Activated CD4-positive, alpha-beta memory T cell treated with anti-CD3 and anti-CD28 coated beads for 36 hours (primary cell): ENCODE measurements around the gene IFT88. TPM values are rescaled to one million over a fixed set of nuclear protein-coding genes. Genes with fewer than 3 reads are reported as not detected.

Experiments used
- CTCF ChIA-PET: fragments of 350-600 bp; sonication (Branson Sonifier 250); formaldehyde crosslinking; loops from one replicate; lab custom pipeline; 2021; ENCODE audit warnings: antibody characterized with exemption, inconsistent platforms; lab: Charles Lee
- POLR2A ChIA-PET: fragments of 350-600 bp; sonication (Branson Sonifier 250); formaldehyde crosslinking; loops from one replicate; lab custom pipeline; 2021; ENCODE audit warnings: antibody characterized with exemption; lab: Charles Lee
- DNase-seq: peaks from one replicate; pipeline ENCODE4 v3.0.0-alpha.2; 2020
- H3K27ac Mint-ChIP-seq: one replicate; pipeline ENCODE4 v1.8.0; 2021; ENCODE audit warnings: mixed read lengths
- H3K27me3 Mint-ChIP-seq: one replicate; pipeline ENCODE4 v1.8.0; 2021; ENCODE audit warnings: mixed read lengths
- H3K36me3 Mint-ChIP-seq: one replicate; pipeline ENCODE4 v1.8.0; 2021; ENCODE audit warnings: mixed read lengths
- H3K4me1 Mint-ChIP-seq: one replicate; pipeline ENCODE4 v1.8.0; 2021; ENCODE audit warnings: low read depth, mixed read lengths
- H3K4me3 Mint-ChIP-seq: one replicate; pipeline ENCODE4 v1.8.0; 2021; ENCODE audit warnings: mild to moderate bottlenecking, mixed read lengths
- H3K9me3 Mint-ChIP-seq: one replicate; pipeline ENCODE4 v1.8.0; 2021; ENCODE audit warnings: mixed read lengths
- intact Hi-C: fragments of 100-400 bp; cut with micrococcal nuclease; formaldehyde crosslinking; loops from one replicate; pipeline ENCODE4 v1.15.1; 2023
- total RNA-seq, 2 experiments: library from RNA; stranded (reverse); gene quantifications; one replicate each; pipeline ENCODE4 v1.2.3, GENCODE V29; 2021

Gene IFT88
- total RNA-seq, 2 experiments from 2014 or later, result 4.7 to 5.3 TPM

DNA sequence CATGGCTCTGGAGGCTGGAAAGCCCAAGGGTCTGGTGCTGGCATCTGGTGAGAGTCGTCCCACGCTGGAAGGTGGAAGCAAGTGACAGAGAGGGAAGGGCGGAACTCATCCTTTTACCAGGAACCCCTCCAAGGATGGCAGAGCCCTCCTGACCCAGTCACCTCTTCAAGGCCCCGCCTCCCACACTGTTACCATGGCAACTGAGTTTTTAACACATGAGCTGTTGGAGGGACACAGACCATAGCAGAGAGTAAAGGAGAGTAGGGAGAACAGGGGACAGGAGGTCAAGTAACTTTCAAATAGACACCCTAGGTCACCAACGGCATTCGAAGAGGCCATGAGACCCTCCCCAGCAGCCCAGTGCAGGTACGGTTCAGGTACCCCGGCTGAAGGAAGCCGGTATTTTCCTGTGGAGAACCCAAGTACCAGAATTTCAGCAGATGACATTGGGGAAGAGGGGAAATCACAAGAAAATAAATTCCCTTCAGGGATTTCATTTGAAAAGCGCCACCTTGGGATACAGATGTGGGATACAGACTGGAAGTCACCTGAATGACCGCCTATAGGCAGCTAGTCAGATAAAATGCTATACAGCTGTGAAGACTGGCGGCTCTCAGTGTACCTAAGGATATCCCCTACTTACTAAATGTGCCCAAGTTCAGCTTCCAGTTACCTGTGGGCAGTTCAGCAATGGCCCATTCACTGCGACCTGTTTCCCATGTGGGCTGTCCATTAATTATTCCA is 144.5 kb downstream of the IFT88 start:
- no peak for DNase-seq
- Mint-ChIP-seq H3K9me3 (no peaks in the 10 kb centered on the region), H3K4me3 (no peak overlapping the region), H3K4me1 (peaks cover 6% of the 10 kb centered on the region), H3K27me3 (peaks cover 10% of the 10 kb centered on the region), H3K36me3 (no peaks in the 10 kb centered on the region), H3K27ac (no peak overlapping the region)
- CTCF ChIA-PET, result interaction anchor here (0.6 to 2.2 kb wide), 16 partner anchors 8 to 514 kb away, joined by 3 to 7 read pairs (median 3); partner anchors contain the start of gene IL17D
- intact Hi-C loops, result loop anchor here (1.0 to 2.0 kb wide), 3 partner anchors 117 to 529 kb away; no protein-coding TSS in a partner anchor
- POLR2A ChIA-PET, result interaction anchor here (0.6 kb wide), 1 partner anchor 11 kb away, joined by 3 read pairs; no protein-coding TSS in a partner anchor

DNA sequence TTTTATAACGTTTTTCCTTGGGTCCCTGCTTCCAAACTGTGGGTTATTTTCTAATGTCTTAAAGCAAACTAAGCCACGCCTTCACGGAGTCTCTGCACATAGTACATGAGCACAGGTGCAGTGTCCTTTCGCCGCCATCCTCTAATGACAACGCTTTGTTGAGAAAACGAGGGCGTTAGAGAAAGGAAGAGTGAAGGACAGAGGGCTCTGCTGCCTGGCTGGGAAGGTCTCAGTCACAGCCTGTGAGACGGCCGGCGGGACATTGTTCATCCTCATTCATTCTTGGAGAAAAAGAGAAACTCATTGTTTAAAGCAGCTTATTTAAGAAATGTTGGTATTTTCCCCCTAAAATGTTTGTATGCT is 146.0 kb downstream of the IFT88 start:
- Mint-ChIP-seq H3K27me3 (peaks cover 10% of the 10 kb centered on the region), H3K9me3 (no peaks in the 10 kb centered on the region), H3K27ac (no peak overlapping the region), H3K4me1 (peaks cover 6% of the 10 kb centered on the region), H3K36me3 (no peaks in the 10 kb centered on the region), H3K4me3 (no peak overlapping the region)
- intact Hi-C loops, result no loop called here
- POLR2A ChIA-PET, result no interaction called here
- DNase-seq, result no peak
- CTCF ChIA-PET, result interaction anchor here (0.6 to 1.6 kb wide), 5 partner anchors 9 to 227 kb away, joined by 3 to 4 read pairs (median 3); partner anchors contain the start of gene IL17D

DNA sequence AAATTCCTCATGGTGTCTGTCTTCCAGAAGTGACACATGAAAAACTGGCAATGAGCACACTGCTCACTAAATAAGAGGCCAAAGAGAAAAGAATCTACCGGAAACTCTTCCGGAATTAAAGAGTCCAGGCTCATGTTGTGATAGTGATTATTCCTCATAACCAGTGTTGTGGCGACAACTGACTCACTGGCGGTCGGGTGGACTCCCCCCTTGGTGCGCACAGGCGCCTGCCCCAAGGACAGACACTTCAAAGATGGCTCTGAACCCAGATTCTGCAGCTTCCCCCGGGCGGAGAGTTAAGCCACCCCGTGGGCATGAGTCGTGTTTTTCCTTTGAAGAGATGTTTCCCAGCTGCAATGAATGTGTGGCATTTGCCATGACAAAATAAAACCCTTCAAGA is 146.8 kb downstream of the IFT88 start:
- Mint-ChIP-seq H3K27me3 (peaks cover 10% of the 10 kb centered on the region), H3K27ac (no peak overlapping the region), H3K4me1 (peaks cover 6% of the 10 kb centered on the region), H3K4me3 (no peak overlapping the region), H3K9me3 (no peaks in the 10 kb centered on the region), H3K36me3 (no peaks in the 10 kb centered on the region)
- intact Hi-C loops, result no loop called here
- ChIA-PET POLR2A (no interaction called here), CTCF (interaction anchor here (0.6 to 2.1 kb wide), 4 partner anchors 73 to 227 kb away, joined by 4 to 11 read pairs (median 5); no protein-coding TSS in a partner anchor)
- no peak for DNase-seq

DNA sequence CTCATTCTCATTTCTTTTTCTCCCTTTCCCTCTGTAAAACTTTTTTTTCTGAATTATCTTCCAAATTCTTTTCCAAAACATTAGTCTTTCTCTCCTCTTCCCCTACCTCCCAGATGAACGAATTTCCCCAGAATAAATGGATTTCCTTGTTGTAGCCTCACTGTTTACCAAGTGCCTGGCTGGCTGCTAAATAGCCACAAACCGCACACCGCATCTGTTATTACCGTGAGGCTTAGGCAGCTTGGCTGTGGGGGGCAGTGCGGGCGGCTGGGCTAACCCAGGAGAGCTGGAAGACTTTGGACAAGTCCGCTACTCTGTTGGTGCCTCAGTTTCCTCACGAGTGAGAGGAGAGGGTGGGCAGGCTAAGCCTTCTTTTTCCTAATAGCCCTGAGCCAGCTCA is 147.2 kb downstream of the IFT88 start:
- intact Hi-C loops, result no loop called here
- ChIA-PET CTCF (interaction anchor here (1.4 to 2.1 kb wide), 3 partner anchors 114 to 221 kb away, joined by 4 to 11 read pairs (median 6); no protein-coding TSS in a partner anchor), POLR2A (no interaction called here)
- Mint-ChIP-seq H3K27ac (no peak overlapping the region), H3K27me3 (peaks cover 10% of the 10 kb centered on the region), H3K36me3 (no peaks in the 10 kb centered on the region), H3K4me1 (peaks cover 6% of the 10 kb centered on the region), H3K4me3 (no peak overlapping the region), H3K9me3 (no peaks in the 10 kb centered on the region)
- no peak for DNase-seq

DNA sequence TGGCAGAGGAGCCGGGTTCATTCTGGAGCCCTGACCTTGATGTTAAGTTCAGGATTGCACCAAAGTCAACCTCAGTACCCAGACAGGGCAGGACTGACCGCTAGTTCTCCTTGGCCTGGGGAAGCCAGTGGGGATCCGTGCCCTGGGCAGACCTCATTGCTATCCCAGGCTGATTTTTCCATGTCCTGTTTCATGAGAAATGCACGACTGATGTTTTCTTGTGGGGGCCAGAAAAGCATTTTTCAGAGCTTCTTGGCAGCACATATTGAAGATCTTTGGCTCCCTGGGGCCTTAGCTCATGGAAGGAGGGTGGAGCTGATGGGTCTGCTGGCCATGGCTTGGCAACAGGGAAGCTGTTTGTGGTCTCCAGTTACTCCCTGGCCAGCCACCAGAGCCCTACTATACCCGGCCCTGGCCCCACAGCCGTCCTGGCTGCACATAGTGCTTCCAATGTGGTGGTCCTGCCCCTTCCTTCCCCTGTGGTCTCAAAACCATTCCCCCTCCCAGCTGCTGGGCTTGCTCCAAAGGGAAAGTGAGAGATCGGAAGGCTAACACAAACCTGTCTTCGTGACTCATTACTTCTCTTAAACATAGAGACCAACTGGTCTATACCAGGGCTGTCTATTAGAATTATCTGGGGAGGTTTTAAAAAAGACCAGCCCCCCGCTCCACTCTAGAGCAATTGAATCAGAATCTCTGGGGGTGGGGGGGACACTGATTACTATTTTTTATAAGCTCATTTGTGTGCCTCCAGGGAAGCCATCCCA is 147.8 kb downstream of the IFT88 start:
- CTCF ChIA-PET, result interaction anchor here (1.0 to 2.1 kb wide), 4 partner anchors 8 to 221 kb away, joined by 4 to 11 read pairs (median 5); no protein-coding TSS in a partner anchor
- intact Hi-C loops, result no loop called here
- H3K27ac Mint-ChIP-seq, result no peak overlapping the region

DNA sequence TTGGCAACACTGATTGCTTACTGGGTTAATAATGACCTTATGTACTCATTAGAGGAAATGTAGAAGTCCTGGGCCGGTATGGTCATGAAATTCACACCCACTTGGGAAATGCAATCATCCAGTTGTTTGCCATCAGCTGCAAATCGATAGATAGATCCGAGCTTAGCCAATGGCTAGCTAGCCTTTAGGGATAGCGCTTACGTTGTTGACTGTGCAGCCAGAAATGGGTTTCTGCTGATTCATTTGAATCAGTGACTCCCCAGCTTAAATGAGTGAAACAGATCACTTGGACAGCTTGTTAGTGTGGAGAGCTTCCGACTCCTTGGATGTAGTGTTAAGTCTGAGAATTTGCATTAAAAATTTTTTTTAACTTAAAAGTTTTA is 148.4 kb downstream of the IFT88 start:
- CTCF ChIA-PET, result interaction anchor here (1.0 to 2.1 kb wide), 4 partner anchors 9 to 222 kb away, joined by 4 to 11 read pairs (median 5); no protein-coding TSS in a partner anchor
- peaks cover 6% of the 10 kb centered on the region for H3K4me1 Mint-ChIP-seq
- DNase-seq, result no peak
- no peaks in the 10 kb centered on the region for H3K9me3 Mint-ChIP-seq
- intact Hi-C loops, result no loop called here
- peaks cover 10% of the 10 kb centered on the region for H3K27me3 Mint-ChIP-seq
- no peak overlapping the region for H3K27ac Mint-ChIP-seq
- POLR2A ChIA-PET, result no interaction called here
- H3K4me3 Mint-ChIP-seq, result no peak overlapping the region
- no peaks in the 10 kb centered on the region for H3K36me3 Mint-ChIP-seq

More for the DNA sequence above, 147.8 kb downstream of the IFT88 start:
- Mint-ChIP-seq H3K4me3 (no peak overlapping the region), H3K36me3 (no peaks in the 10 kb centered on the region), H3K27me3 (peaks cover 10% of the 10 kb centered on the region), H3K9me3 (no peaks in the 10 kb centered on the region), H3K4me1 (peaks cover 6% of the 10 kb centered on the region)
- POLR2A ChIA-PET, result no interaction called here
- DNase-seq, result no peak

DNA sequence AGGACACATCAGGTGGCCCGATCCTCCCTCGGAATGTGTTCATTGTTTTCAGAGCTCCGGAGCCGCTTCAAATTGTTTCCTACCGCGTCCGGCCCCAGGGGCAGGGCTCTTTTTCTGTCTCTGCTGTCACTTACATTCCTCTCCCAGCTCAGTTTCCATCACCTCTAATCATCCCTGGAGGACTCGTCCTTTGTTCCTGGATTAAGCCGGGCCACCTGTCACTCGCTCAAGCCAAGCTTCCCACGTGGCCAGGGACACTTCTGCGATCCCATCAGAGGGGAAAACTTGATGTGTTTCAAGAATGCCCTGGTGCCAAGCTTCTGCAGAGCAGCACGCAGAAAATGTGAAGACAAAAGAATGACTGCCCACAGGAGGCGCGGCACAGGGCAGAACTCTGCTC is 150.0 kb downstream of the IFT88 start:
- H3K36me3 Mint-ChIP-seq, result no peaks in the 10 kb centered on the region
- no peak overlapping the region for H3K27ac Mint-ChIP-seq
- ChIA-PET CTCF (no interaction called here), POLR2A (interaction anchor here (0.8 kb wide), 1 partner anchor 19 kb away, joined by 3 read pairs; no protein-coding TSS in a partner anchor)
- no peak overlapping the region for H3K4me3 Mint-ChIP-seq
- DNase-seq, result no peak
- no peaks in the 10 kb centered on the region for H3K9me3 Mint-ChIP-seq
- H3K27me3 Mint-ChIP-seq, result peaks cover 11% of the 10 kb centered on the region
- intact Hi-C loops, result no loop called here
- peaks cover 7% of the 10 kb centered on the region for H3K4me1 Mint-ChIP-seq

DNA sequence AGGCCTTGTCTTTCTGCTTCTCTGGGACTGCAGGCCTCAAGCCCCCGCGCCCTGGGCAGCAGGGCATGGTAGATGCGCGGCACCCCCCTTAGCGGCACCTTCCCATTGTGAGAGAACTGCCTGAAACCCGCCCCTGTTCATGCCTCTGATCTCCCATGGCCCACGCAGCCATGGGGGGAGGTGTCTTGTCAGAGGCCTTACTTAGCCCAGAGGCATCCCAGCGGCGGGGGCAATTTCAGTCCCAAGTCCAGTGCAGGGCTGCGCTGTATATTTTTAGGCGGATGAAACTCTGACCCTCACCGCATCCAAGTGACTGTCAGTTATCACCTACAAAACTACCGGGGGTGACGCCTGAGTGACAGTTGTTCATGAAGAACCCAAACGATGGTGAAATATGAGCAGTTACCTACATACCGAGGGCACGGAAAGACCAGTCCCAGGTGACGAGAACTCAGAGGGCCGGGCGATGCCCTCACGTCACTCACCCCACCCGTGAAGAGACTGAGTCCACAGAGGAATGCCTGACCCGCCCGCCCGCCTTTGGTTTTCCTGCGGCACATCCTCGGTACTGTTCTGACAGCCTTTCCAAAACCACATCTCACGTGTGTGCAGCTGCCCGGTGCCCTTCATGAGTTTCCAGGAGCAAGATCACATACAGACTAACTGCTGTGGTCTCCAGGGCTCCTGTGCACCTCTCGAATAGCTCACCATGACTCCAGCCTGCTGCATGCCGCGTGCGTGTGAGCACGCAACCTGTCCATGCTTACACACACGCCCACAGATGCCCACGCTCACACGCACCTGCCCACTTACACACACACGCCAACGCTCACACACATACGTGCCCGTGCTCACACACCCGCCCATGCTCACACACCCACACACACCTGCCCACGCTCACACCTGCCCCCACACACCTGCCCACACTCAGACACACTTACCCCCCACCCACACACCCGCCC is 150.9 kb downstream of the IFT88 start:
- H3K27me3 Mint-ChIP-seq, result peaks cover 15% of the 10 kb centered on the region
- no peak overlapping the region for H3K4me3 Mint-ChIP-seq
- no peaks in the 10 kb centered on the region for H3K9me3 Mint-ChIP-seq
- ChIA-PET POLR2A (interaction anchor here (0.8 kb wide), 1 partner anchor 20 kb away, joined by 3 read pairs; no protein-coding TSS in a partner anchor), CTCF (no interaction called here)
- DNase-seq, result no peak
- no peak overlapping the region for H3K27ac Mint-ChIP-seq
- H3K36me3 Mint-ChIP-seq, result no peaks in the 10 kb centered on the region
- intact Hi-C loops, result no loop called here
- peaks cover 5% of the 10 kb centered on the region for H3K4me1 Mint-ChIP-seq

DNA sequence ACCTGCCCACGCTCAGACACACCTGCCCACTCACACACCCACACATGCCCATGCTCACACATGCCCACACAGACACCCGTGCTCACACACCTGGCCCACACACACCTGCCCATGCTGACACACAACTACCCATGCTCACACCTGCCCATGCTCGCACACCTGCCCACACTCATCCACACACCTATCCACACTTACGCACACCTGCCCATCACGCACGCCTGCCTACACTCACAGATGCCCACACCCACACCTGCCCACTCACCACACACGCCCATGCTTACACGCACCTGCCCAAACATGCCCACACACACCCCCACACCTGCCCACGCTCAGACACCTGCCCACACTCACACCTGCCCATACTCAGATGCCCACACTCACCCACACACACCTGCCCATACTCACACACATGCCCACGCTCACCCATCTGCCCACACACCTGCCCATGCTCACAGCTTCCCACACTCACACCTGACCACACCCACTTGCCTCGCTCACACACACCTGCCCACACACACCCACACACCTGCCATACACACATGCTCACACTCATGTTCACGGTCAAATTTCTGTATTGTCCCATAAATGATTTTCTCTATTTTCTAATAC is 152.1 kb downstream of the IFT88 start:
- Mint-ChIP-seq H3K36me3 (no peaks in the 10 kb centered on the region), H3K4me3 (no peak overlapping the region), H3K27ac (no peak overlapping the region), H3K4me1 (peaks cover 2% of the 10 kb centered on the region), H3K27me3 (peaks cover 15% of the 10 kb centered on the region), H3K9me3 (no peaks in the 10 kb centered on the region)
- no peak for DNase-seq
- intact Hi-C loops, result no loop called here
- POLR2A ChIA-PET, result no interaction called here
- CTCF ChIA-PET, result no interaction called here

DNA sequence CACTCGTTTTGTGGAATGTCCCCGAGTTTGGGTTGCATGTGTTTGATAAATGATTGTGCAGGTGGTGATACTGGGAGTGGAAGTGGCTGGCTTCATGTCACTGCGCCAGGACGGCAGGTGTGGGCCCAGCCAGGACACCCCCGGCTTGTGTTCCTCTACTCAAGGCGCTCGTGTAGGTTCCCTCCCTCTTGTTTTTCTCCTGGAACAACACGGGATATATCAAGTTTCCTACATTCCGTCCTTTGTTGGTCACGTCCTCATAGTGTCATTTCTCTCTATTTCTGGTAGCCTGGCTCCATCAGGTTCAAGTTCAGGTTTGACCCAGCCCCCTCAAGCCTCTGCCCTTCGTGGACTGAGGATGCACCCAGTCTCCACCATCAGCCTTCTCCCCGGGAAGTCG is 152.8 kb downstream of the IFT88 start:
- peaks cover 2% of the 10 kb centered on the region for H3K4me1 Mint-ChIP-seq
- intact Hi-C loops, result no loop called here
- no peak overlapping the region for H3K4me3 Mint-ChIP-seq
- no peaks in the 10 kb centered on the region for H3K9me3 Mint-ChIP-seq
- H3K27ac Mint-ChIP-seq, result no peak overlapping the region
- no peaks in the 10 kb centered on the region for H3K36me3 Mint-ChIP-seq
- H3K27me3 Mint-ChIP-seq, result peaks cover 14% of the 10 kb centered on the region
- ChIA-PET CTCF (no interaction called here), POLR2A (no interaction called here)
- no peak for DNase-seq

DNA sequence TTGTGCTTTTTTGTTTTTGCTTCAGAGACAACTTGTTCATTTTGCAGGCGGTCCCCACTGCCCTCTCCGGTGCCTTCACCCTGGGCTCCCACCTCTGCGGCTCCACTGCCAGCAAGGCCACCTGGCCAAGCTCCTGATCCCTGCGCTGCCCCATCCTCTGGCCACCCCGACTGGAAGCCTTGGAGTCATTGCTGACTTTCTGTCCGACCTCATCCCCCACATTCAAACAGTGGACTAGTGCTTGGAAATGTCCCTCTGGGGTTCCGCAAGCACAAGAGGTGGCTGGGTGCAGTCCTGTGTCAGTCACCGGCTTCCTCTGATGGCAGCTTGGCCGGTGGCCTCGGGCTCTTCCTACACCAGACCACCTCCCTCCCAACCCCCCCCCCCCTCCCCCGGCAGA is 153.5 kb downstream of the IFT88 start:
- DNase-seq, result no peak
- ChIA-PET POLR2A (interaction anchor here (0.5 kb wide), 1 partner anchor 144 kb away, joined by 4 read pairs; no protein-coding TSS in a partner anchor), CTCF (no interaction called here)
- no peak overlapping the region for H3K4me3 Mint-ChIP-seq
- intact Hi-C loops, result no loop called here
- no peaks in the 10 kb centered on the region for H3K9me3 Mint-ChIP-seq
- peaks cover 2% of the 10 kb centered on the region for H3K4me1 Mint-ChIP-seq
- no peak overlapping the region for H3K27ac Mint-ChIP-seq
- H3K36me3 Mint-ChIP-seq, result no peaks in the 10 kb centered on the region
- H3K27me3 Mint-ChIP-seq, result peaks cover 12% of the 10 kb centered on the region
